HepG2 (cell line): ENCODE results near the gene RIPOR3. TPM values are rescaled to one million over a fixed set of nuclear protein-coding genes. Genes with fewer than 3 reads are reported as not detected.

Experiments
- FOXA3 ChIP-seq: IDR thresholded peaks from 2 replicates; pipeline ENCODE4 v1.6.1; 2016; ENCODE audit warnings: missing genetic modification reagents, missing compliant biosample characterization
- FOXC1 ChIP-seq: sonication (generic); formaldehyde crosslinking; IDR thresholded peaks from 2 replicates; pipeline ENCODE4 v1.8.0; 2022; ENCODE audit warnings: mild to moderate bottlenecking, missing genetic modification reagents, borderline replicate concordance
- FOXK1 ChIP-seq: sonication (generic); formaldehyde crosslinking; IDR thresholded peaks from 2 replicates; pipeline ENCODE4 v1.4.0; 2020; ENCODE audit warnings: low read depth, missing genetic modification reagents, borderline replicate concordance
- HNRNPK ChIP-seq: fragments of 200-400 bp; formaldehyde crosslinking; IDR thresholded peaks from 2 replicates; pipeline ENCODE4 v1.6.1; 2018; ENCODE audit warnings: low read length, low read depth, moderate library complexity, mild to moderate bottlenecking; ENCODE audit not compliant: poor library complexity, severe bottlenecking
- HNRNPL ChIP-seq: fragments of 200-400 bp; formaldehyde crosslinking; IDR thresholded peaks from 2 replicates; pipeline ENCODE4 v1.6.1; 2017; ENCODE audit warnings: mild to moderate bottlenecking, low read depth, low read length
- KDM2A ChIP-seq: sonication (generic); formaldehyde crosslinking; IDR thresholded peaks from 2 replicates; pipeline ENCODE4 v1.4.0; 2020; ENCODE audit warnings: low read depth, missing genetic modification reagents, borderline replicate concordance
- KMT2B ChIP-seq: IDR thresholded peaks from 2 replicates; pipeline ENCODE4 v1.6.1; 2016; ENCODE audit warnings: missing genetic modification reagents, missing compliant biosample characterization
- SMC3 ChIP-seq: IDR thresholded peaks from 2 replicates; pipeline ENCODE4 v1.6.1; 2011; ENCODE audit warnings: low read length, improper control_type of control experiment
- TCF12 ChIP-seq, 2 experiments: fragments of 450-650 bp in 1 of 2; sonication (generic) in 1 of 2; formaldehyde crosslinking in 1 of 2; IDR thresholded peaks; 2 replicates each; pipeline versions ENCODE4 v1.6.1 to v1.8.0; 2017 to 2022; ENCODE audit warnings: antibody characterized with exemption in 1 of 2, mild to moderate bottlenecking in 1 of 2, missing genetic modification reagents in 1 of 2, moderate library complexity in 1 of 2
- ZBTB21 ChIP-seq: sonication (generic); formaldehyde crosslinking; IDR thresholded peaks from 2 replicates; pipeline ENCODE4 v1.4.0; 2020; ENCODE audit warnings: missing genetic modification reagents
- ZNF230 ChIP-seq: sonication (generic); formaldehyde crosslinking; IDR thresholded peaks from 2 replicates; pipeline ENCODE4 v1.4.0; 2020; ENCODE audit warnings: mild to moderate bottlenecking, missing genetic modification reagents
- ZNF260 ChIP-seq: sonication (generic); formaldehyde crosslinking; IDR thresholded peaks from 2 replicates; pipeline ENCODE4 v1.4.0; 2020; ENCODE audit warnings: missing genetic modification reagents, low read depth, mild to moderate bottlenecking, borderline replicate concordance
- ZNF431 ChIP-seq: sonication (generic); formaldehyde crosslinking; IDR thresholded peaks from 2 replicates; pipeline ENCODE4 v1.9.0; 2022; ENCODE audit warnings: missing genetic modification reagents, low read depth, mild to moderate bottlenecking, borderline replicate concordance
- ZNF550 ChIP-seq: sonication (generic); formaldehyde crosslinking; IDR thresholded peaks from 2 replicates; pipeline ENCODE4 v1.4.0; 2020; ENCODE audit warnings: mild to moderate bottlenecking, missing genetic modification reagents, borderline replicate concordance
- ZNF570 ChIP-seq: sonication (generic); formaldehyde crosslinking; IDR thresholded peaks from 2 replicates; pipeline ENCODE4 v1.4.0; 2020; ENCODE audit warnings: mild to moderate bottlenecking, missing genetic modification reagents, borderline replicate concordance
- ZNF607 ChIP-seq: sonication (generic); formaldehyde crosslinking; IDR thresholded peaks from 2 replicates; pipeline ENCODE4 v1.5.1; 2020; ENCODE audit warnings: missing genetic modification reagents, mild to moderate bottlenecking, borderline replicate concordance
- ZNF615 ChIP-seq: sonication (generic); formaldehyde crosslinking; IDR thresholded peaks from 2 replicates; pipeline ENCODE4 v1.5.0; 2020; ENCODE audit warnings: mild to moderate bottlenecking, missing genetic modification reagents, borderline replicate concordance
- ZSCAN22 ChIP-seq: sonication (generic); formaldehyde crosslinking; IDR thresholded peaks from 2 replicates; pipeline ENCODE4 v1.4.0; 2020; ENCODE audit warnings: mild to moderate bottlenecking, missing genetic modification reagents
- polyA plus RNA-seq, 8 experiments: library from polyadenylated mRNA; depleted of rRNA in 3 of 8; stranded (reverse) in 7 of 8; unstranded in 1 of 8; fragments of >200 nt; fragmentation: Illumina TruSeq in 4 of 8; extraction: Trizol in 4 of 8; gene quantifications; 2 replicates each; pipeline versions ENCODE4 v1.2.1 to v1.2.3, GENCODE V29; 2011 to 2016; ENCODE audit warnings: low read depth in 4 of 8, missing spikeins in 1 of 8, mixed read lengths in 1 of 8; ENCODE audit not compliant: insufficient read depth in 1 of 8
- total RNA-seq, 5 experiments: library from RNA; depleted of rRNA; stranded (reverse); fragments of >200 nt; fragmentation: Illumina TruSeq; extraction: Trizol; gene quantifications; 2 replicates each; pipeline ENCODE4 v1.2.3, GENCODE V29; 2016; ENCODE audit warnings: low read depth in 1 of 5
- TF ChIP-seq, protein P1 (sequence below): conservative IDR thresholded peaks from 2 replicates; pipeline ENCODE4 v1.6.1; 2018; ENCODE audit warnings: missing genetic modification reagents
- TF ChIP-seq, protein P2 (sequence below): sonication (generic); formaldehyde crosslinking; IDR thresholded peaks from 2 replicates; pipeline ENCODE4 v1.4.0; 2020; ENCODE audit warnings: missing genetic modification reagents, borderline replicate concordance
- TF ChIP-seq, protein P3 (sequence below): sonication (generic); formaldehyde crosslinking; IDR thresholded peaks from 2 replicates; pipeline ENCODE4 v1.8.0; 2022; ENCODE audit warnings: missing genetic modification reagents, mild to moderate bottlenecking, borderline replicate concordance
- TF ChIP-seq, protein P4 (sequence below): sonication (generic); formaldehyde crosslinking; IDR thresholded peaks from 2 replicates; pipeline ENCODE4 v1.9.0; 2021; ENCODE audit warnings: missing genetic modification reagents, mild to moderate bottlenecking, borderline replicate concordance
- TF ChIP-seq, protein P5 (sequence below): sonication (generic); formaldehyde crosslinking; IDR thresholded peaks from 2 replicates; pipeline ENCODE4 v1.8.1; 2023; ENCODE audit warnings: missing genetic modification reagents, mild to moderate bottlenecking, borderline replicate concordance

RIPOR3 gene
- total and polyA plus RNA-seq, 2 of the 13 experiments (the other 11 are each of a cell fraction or from before 2014, with no cell fraction given), result 0.18 TPM; not detected in 1

- TF ChIP-seq KMT2B (no peak), ZNF570 (CRISPR knock-in tag) (no peak), ZNF615 (CRISPR knock-in tag) (no peak), FOXK1 (CRISPR knock-in tag) (no peak), SMC3 (peak; percentile 77), FOXA3 (CRISPR knock-in tag) (peak; percentile 23; the same call in 1 of the 2 replicates), FOXC1 (CRISPR knock-in tag) (no peak), ZNF550 (CRISPR knock-in tag) (no peak), KDM2A (CRISPR knock-in tag) (peak; percentile 30; the same call in 1 of the 2 replicates), ZNF230 (CRISPR knock-in tag) (no peak), ZNF431 (CRISPR knock-in tag) (no peak), ZNF607 (CRISPR knock-in tag) (peak; percentile 92), ZBTB21 (CRISPR knock-in tag) (no peak), HNRNPL (0 out of 2 replicates have a peak, but pooled peaks have one; percentile 28), HNRNPK (no peak), ZNF260 (no peak), ZSCAN22 (CRISPR knock-in tag) (no peak), TCF12 (IDR thresholded peaks at IDR 0.05) (no peak), TCF12 (CRISPR knock-in tag; IDR thresholded peaks at IDR 0.05) (0 out of 2 replicates have a peak, but pooled peaks have one; percentile 22)
- TF ChIP-seq, protein P1, sequence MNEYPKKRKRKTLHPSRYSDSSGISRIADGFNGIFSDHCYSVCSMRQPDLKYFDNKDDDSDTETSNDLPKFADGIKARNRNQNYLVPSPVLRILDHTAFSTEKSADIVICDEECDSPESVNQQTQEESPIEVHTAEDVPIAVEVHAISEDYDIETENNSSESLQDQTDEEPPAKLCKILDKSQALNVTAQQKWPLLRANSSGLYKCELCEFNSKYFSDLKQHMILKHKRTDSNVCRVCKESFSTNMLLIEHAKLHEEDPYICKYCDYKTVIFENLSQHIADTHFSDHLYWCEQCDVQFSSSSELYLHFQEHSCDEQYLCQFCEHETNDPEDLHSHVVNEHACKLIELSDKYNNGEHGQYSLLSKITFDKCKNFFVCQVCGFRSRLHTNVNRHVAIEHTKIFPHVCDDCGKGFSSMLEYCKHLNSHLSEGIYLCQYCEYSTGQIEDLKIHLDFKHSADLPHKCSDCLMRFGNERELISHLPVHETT, result no peak
- TF ChIP-seq, protein P2, sequence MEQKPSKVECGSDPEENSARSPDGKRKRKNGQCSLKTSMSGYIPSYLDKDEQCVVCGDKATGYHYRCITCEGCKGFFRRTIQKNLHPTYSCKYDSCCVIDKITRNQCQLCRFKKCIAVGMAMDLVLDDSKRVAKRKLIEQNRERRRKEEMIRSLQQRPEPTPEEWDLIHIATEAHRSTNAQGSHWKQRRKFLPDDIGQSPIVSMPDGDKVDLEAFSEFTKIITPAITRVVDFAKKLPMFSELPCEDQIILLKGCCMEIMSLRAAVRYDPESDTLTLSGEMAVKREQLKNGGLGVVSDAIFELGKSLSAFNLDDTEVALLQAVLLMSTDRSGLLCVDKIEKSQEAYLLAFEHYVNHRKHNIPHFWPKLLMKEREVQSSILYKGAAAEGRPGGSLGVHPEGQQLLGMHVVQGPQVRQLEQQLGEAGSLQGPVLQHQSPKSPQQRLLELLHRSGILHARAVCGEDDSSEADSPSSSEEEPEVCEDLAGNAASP (CRISPR knock-in tag), result no peak
- TF ChIP-seq, protein P3, sequence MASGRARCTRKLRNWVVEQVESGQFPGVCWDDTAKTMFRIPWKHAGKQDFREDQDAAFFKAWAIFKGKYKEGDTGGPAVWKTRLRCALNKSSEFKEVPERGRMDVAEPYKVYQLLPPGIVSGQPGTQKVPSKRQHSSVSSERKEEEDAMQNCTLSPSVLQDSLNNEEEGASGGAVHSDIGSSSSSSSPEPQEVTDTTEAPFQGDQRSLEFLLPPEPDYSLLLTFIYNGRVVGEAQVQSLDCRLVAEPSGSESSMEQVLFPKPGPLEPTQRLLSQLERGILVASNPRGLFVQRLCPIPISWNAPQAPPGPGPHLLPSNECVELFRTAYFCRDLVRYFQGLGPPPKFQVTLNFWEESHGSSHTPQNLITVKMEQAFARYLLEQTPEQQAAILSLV (CRISPR knock-in tag), result 0 out of 2 replicates have a peak, but pooled peaks have one; percentile 64
- TF ChIP-seq, protein P4, sequence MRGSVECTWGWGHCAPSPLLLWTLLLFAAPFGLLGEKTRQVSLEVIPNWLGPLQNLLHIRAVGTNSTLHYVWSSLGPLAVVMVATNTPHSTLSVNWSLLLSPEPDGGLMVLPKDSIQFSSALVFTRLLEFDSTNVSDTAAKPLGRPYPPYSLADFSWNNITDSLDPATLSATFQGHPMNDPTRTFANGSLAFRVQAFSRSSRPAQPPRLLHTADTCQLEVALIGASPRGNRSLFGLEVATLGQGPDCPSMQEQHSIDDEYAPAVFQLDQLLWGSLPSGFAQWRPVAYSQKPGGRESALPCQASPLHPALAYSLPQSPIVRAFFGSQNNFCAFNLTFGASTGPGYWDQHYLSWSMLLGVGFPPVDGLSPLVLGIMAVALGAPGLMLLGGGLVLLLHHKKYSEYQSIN (CRISPR knock-in tag), result no peak
- TF ChIP-seq, protein P5, sequence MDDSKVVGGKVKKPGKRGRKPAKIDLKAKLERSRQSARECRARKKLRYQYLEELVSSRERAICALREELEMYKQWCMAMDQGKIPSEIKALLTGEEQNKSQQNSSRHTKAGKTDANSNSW (CRISPR knock-in tag), result peak; percentile 56; the same call in 1 of the 2 replicates
Observed at GRCh38 chr20:50580016-50580747, 111.2 kb downstream of the RIPOR3 start (continued).
